Measurements from ENCODE around the gene MYO3A.
"Not testable (repeated sequence)": the region's sequence is repeated elsewhere in the genome, so short reads cannot be mapped to it uniquely, and the experiment has no call there.

The MYO3A gene

GRCh38 chr10:25989951-25990350, 55.9 kb downstream of the MYO3A start:
- no peak for DNase-seq

DNA sequence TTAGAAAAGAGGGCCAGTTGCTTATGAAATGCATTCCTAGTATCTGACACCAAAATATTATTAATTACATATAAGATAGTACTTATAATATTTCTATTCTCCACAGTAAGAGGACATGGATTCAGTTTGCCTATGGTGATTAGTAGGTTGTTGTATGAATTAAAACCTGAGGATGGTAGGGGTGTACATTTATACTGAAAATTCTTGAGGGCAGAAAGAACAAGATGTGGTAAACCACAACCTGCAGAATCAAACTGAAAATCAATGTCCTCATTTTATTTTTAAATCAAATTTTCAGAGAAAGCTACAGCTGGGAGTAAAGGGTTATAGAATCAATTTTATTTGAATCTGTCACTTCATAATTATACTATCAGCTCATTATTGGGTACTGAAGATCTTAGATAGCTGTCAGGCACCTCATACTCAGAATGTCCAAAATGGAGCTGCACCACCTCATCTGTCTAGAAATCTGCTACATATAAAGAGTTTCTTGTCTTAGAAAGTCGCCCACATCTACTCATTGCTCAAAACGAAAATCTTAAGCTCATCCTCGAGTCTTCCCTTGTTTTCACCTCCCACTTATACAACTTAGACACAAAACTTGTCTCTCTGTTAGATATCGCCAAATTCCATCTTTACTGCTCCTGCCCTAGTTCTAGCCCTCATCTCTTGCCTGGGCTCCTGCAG, 65.4 kb downstream of the MYO3A start:
- DNase-seq: no peak

- no peak for DNase-seq
These were observed 66.9 kb downstream of the MYO3A start for GRCh38 chr10:26000971-26001370.

- DNase-seq: not testable (repeated sequence)
These were observed 68.4 kb downstream of the MYO3A start for GRCh38 chr10:26002466-26002865.

DNA sequence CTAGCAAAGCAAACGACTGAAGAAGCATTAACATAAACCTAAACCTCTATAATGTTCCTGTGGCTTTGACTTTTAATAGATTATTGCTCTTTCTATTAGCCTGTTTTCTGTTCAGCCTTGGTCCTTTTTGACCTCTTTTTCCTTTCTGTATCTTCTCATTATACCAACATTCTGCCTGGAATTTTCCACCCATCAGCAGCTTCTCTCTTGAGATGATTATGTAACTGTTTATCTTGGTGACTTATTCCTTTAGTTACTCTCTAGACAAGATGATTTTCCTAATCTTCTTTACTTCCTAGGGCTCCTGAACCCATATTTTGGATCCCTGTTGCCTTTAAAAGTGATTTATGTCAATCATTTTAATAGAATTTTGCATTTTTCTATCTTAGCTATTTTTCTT, 81.1 kb downstream of the MYO3A start:
- no peak for DNase-seq

GRCh38 chr10:26022831-26023230, 88.8 kb downstream of the MYO3A start:
- DNase-seq: no peak

GRCh38 chr10:26024303-26024702, 90.3 kb downstream of the MYO3A start:
- no peak for DNase-seq

- no peak for DNase-seq
These were observed 91.5 kb downstream of the MYO3A start for GRCh38 chr10:26025523-26025922.

DNA sequence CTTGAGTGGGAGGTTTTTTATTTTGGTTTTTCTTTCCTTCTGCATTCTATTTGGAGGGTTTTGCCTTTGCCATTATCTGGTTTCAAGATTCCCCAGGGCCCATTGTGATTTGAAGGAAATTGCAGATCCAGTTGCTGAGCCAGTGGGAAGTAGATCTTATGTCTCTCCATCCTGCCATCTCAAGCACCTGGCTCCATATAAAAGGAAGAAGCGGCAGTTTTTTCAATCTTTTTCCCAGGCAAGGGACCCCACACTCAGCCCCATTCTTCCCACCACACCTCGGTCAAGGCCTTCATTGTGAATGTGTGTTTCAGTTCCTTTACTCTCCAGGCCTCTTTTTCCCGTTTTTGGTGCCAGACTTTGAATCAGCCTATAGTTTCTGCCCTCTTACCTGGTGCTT, 95.8 kb downstream of the MYO3A start:
- no peak for DNase-seq

GRCh38 chr10:26031300-26031699, 97.3 kb downstream of the MYO3A start:
- no peak for DNase-seq

DNA sequence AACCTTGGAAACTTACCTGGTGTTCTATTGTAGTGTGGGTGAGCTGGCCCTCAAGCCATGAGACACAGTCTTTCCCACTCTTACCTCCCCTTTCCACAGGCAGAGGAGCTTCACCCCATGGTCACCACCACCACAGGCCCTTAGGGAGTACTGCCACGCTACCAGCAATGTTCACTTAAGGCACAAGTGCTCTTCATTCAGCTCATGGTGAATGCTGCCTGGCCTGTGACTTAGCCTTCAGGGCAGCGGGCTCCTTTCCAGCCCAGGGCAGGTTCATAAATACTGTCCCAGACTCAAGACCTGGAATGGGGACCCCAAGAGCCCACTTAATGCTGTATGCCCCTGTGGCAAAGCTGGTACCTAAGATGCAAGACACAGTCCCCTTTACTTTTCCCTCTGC, 109.4 kb downstream of the MYO3A start:
- DNase-seq: no peak

DNA sequence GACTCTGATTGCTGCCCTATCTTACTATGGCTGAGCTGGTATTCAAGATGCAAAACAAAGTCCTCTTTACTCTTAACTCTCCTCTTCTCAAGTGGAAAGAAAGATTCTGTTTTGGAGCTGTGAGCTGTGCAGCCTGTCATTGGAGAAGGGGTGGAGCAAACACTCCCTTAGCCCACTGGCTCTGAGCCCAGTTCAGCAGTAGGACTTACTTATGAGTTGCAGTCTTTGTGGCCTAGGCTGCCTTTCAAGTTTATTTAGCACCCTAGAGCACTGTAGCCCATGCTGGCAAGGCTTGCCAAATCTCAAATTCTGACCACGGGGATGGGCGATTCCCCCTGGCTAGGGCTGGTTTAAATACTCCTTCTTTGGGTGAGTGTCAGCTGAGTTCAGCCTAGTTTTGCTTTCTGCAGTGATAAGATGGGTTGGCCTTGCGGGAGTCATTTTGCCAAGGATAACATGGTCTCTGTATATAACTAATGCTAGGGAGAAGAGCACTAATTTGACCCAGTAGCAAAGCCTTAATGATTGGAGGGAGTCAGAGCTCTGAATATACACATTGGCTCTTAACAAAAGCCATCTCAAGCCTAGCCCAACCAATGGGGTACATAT, 110.2 kb downstream of the MYO3A start:
- DNase-seq: no peak

DNA sequence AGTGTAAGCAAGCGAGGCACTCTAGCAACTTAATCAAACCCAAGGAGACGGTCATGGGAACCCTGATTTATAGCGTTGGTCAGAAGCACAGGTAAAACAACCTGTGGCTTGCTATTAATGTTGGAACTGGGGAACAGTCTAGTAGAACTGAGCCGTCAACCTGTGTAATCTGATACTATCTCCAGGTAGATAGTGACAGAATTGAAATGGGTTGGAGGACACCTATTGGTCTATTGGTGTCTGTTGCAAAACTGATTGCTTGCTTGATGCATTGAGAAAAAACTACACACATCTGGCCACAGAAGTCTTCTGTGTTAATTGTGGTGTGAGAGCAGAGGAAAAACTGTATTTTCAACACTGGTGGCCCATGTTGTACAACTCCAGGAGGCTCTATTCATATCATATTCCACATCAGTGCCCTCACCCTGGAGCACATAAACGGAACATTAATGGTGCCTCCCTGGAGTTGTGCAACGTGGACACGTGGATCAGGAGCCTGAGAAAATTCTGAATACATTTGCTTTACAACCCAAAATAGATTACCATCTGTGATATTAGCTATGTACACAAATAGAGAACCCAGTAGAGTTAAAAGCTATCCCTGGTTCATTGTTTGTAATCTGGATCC, 112.2 kb downstream of the MYO3A start:
- DNase-seq: no peak

- DNase-seq: no peak
These were observed 114.7 kb downstream of the MYO3A start for GRCh38 chr10:26048756-26049155.

DNA sequence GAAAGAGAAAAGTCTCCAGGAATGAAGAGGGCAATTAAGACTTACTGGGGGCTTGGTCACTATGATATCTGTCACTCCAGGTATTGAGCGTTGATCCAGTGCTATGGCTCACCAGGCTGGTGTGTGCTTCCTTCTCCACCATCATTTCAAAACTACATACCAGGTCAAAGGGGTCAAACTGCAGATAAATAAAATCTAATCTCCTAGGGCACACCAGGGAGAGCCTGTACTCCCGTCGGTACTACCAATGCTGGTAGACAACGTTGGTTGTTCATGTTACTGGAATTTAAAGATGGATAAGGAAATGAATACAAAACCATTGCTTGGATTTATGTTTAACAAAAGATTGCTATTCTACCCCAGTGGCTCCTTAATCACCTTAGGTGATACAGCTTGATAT, 118.3 kb downstream of the MYO3A start:
- no peak for DNase-seq

DNA sequence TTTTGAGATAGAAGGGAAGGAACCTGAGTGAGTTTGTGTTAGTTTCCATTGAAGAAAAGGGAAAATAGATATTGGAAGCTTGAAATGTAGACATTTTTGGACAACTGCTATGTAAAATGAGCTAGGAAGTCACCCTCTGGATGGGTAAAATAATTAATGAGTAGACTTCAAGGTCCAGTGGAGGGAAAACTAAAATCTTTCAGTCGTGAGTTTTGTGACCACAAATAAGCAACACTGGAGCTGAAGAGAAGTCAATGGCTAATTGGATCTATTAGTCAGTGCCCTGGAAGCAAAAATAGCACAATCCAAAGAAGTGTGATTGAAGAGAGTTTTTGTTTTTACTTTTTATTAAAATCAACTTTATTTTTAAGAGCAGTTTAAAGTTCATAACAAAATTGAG, 123.4 kb downstream of the MYO3A start:
- no peak for DNase-seq

DNA sequence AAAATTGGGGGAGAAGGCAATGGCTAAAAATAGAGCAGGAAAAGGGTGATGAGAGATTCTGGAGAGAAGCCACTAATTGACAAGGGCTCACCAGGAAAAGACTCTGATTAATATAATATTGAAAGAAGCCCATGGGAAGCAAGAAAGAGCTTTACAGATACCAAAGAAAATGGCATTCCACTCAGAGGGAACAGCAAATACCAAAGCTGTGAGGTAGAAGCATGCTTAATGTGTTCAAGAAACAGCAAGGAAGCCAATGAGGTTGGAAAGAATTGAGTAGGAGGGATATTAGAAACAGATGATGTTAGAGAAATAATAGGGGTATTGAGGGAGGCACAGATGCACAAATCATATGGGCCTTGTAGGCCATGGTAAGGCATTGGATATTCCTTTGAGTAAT, 130.1 kb downstream of the MYO3A start:
- no peak for DNase-seq

GRCh38 chr10:26067680-26068079, 133.7 kb downstream of the MYO3A start:
- DNase-seq: no peak

GRCh38 chr10:26080971-26081370, 146.9 kb downstream of the MYO3A start:
- DNase-seq: not testable (repeated sequence)

DNA sequence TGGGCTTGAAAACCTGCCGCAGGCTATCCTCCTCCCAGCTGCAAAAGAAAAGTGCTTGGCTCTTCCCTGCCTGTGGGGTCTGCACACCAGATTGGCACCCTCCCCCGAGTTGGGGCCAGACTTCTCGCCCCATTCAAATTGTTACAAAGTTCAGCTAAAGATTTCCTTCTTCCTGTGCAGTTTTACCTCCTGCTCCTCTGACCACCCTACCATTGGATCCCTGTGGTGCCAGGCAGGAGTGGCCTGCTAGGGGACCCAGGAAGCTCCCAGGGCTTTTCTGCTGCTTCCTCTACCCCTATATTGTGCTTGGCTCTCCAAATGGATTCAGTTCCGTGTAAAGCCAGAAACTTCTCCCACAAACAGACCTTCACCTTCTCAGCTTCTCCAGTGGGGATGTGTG, 147.4 kb downstream of the MYO3A start:
- no peak for DNase-seq

DNA sequence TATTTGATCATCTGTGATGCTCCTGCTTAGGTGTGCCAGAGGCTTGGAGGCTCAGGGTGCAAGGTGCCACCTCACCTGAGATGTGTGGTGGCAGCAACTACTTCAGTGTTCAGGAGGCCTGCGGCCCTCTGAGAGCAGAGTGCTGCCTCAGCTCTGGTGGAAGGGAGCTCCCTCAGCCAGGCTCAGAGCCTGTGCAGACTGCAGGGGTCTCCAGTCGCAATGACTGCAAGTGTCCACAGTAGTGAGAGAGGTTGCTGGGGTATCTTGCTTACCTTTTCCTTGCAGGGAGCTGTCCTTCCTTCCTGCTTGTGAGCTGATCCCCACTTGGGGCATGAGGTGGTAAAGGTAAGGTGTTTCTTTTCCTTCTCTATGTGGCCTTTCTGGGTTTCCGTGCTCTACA, 151.5 kb downstream of the MYO3A start:
- DNase-seq: no peak

DNA sequence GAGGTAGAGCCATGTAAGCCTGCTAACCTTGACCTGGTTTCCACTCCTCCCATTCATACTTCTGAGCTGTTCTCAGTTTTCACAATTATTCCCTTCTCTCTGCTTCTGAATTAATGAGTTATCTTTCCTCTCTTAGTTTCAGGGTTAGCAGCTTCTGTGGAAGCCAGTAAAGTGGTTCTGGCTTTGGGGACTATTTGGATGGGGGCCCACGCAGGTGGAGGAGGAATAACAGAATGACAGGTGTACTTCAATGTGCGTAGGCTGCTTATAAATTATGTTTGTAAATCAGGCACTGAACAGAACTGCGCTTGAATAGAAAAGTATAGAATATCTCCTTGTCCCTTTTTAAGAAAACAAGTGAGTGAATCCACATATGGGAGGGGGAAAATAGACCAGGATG, 153.6 kb downstream of the MYO3A start:
- no peak for DNase-seq

GRCh38 chr10:26090026-26090425, 156.0 kb downstream of the MYO3A start:
- DNase-seq: no peak

- DNase-seq: no peak
These were observed 156.7 kb downstream of the MYO3A start for GRCh38 chr10:26090762-26091161.

GRCh38 chr10:26093229-26093628, 159.2 kb downstream of the MYO3A start:
- no peak for DNase-seq
